ENCODE results near the gene CUEDC1. TPM values are rescaled to one million over a fixed set of nuclear protein-coding genes. Genes with fewer than 3 reads are reported as not detected.

CUEDC1 gene
- polyA plus RNA-seq, 4 donors, result 1.6 to 14.9 (median 6.1) TPM

- Histone ChIP-seq H3K27ac (ENCODE audit: low read depth in 1 of 3, low read length in 2 of 3) (peak overlapping the region in 2 of 3 donors; percentile 28 to 45), H3K4me1 (ENCODE audit: control insufficient read depth in 3 of 3, insufficient read depth in 2 of 3, low read depth in 1 of 3, low read length in 2 of 3) (peaks cover 0 to 27% (median 11%) of the 10 kb centered on the region in 3 donors), H3K36me3 (ENCODE audit: control insufficient read depth in 3 of 3, insufficient read depth in 2 of 3, low read depth in 1 of 3, low read length in 3 of 3) (peaks cover 0 to 4% (median 0%) of the 10 kb centered on the region in 3 donors), H3K4me3 (ENCODE audit: low read depth in 1 of 3, low read length in 3 of 3) (no peak overlapping the region), H3K9me3 (ENCODE audit: control insufficient read depth in 2 of 2, insufficient read depth in 1 of 2, low read depth in 1 of 2, low read length in 1 of 2) (no peaks in the 10 kb centered on the region), H3K27me3 (ENCODE audit: control insufficient read depth in 3 of 3, insufficient read depth in 3 of 3, low read length in 3 of 3) (no peaks in the 10 kb centered on the region)
- DNase-seq, result no peak
- FAIRE-seq, result no peak
- 68 to 83% (median 77%) methylated on average over 10 of the region's 10 CpGs for WGBS, 3 donors
Measured at GRCh38 chr17:57941384-57942370, 13.5 kb downstream of the CUEDC1 start.

- peaks cover 0 to 4% (median 0%) of the 10 kb centered on the region in 3 donors for H3K36me3 ChIP-seq (ENCODE audit: control insufficient read depth in 3 of 3, insufficient read depth in 2 of 3, low read depth in 1 of 3, low read length in 3 of 3)
- DNase-seq (no peak), FAIRE-seq (no peak)
- H3K9me3 ChIP-seq (ENCODE audit: control insufficient read depth in 2 of 2, insufficient read depth in 1 of 2, low read depth in 1 of 2, low read length in 1 of 2), result no peaks in the 10 kb centered on the region
- H3K27ac ChIP-seq (ENCODE audit: low read depth in 1 of 3, low read length in 2 of 3), result peak overlapping the region in 2 of 3 donors; percentile 35 to 47
- H3K4me3 ChIP-seq (ENCODE audit: low read depth in 1 of 3, low read length in 3 of 3), result no peak overlapping the region
- no peaks in the 10 kb centered on the region for H3K27me3 ChIP-seq (ENCODE audit: control insufficient read depth in 3 of 3, insufficient read depth in 3 of 3, low read length in 3 of 3)
- 60 to 68% (median 62%) methylated on average over 5 of the region's 5 CpGs for WGBS, 3 donors
- peaks cover 0 to 35% (median 16%) of the 10 kb centered on the region in 3 donors for H3K4me1 ChIP-seq (ENCODE audit: control insufficient read depth in 3 of 3, insufficient read depth in 2 of 3, low read depth in 1 of 3, low read length in 2 of 3)
Measured at GRCh38 chr17:57940653-57941329, 14.4 kb downstream of the CUEDC1 start.

- H3K9me3 ChIP-seq (ENCODE audit: control insufficient read depth in 2 of 2, insufficient read depth in 1 of 2, low read depth in 1 of 2, low read length in 1 of 2), result no peaks in the 10 kb centered on the region
- H3K36me3 ChIP-seq (ENCODE audit: control insufficient read depth in 3 of 3, insufficient read depth in 2 of 3, low read depth in 1 of 3, low read length in 3 of 3), result peaks cover 0 to 4% (median 0%) of the 10 kb centered on the region in 3 donors
- no peaks in the 10 kb centered on the region for H3K27me3 ChIP-seq (ENCODE audit: control insufficient read depth in 3 of 3, insufficient read depth in 3 of 3, low read length in 3 of 3)
- no peak for DNase-seq
- 71 to 73% (median 72%) methylated on average over 5 of the region's 5 CpGs for WGBS, 3 donors
- peak overlapping the region in 2 of 3 donors; percentile 25 to 36 for H3K27ac ChIP-seq (ENCODE audit: low read depth in 1 of 3, low read length in 2 of 3)
- FAIRE-seq, result no peak
- no peak overlapping the region for H3K4me3 ChIP-seq (ENCODE audit: low read depth in 1 of 3, low read length in 3 of 3)
- H3K4me1 ChIP-seq (ENCODE audit: control insufficient read depth in 3 of 3, insufficient read depth in 2 of 3, low read depth in 1 of 3, low read length in 2 of 3), result peaks cover 0 to 40% (median 18%) of the 10 kb centered on the region in 3 donors
Measured at GRCh38 chr17:57940231-57940630, 15.0 kb downstream of the CUEDC1 start.

- 9 to 32% (median 23%) methylated on average over 7 of the region's 7 CpGs for WGBS, 3 donors
- Histone ChIP-seq H3K36me3 (ENCODE audit: control insufficient read depth in 3 of 3, insufficient read depth in 2 of 3, low read depth in 1 of 3, low read length in 3 of 3) (peaks cover 0 to 4% (median 0%) of the 10 kb centered on the region in 3 donors), H3K27ac (ENCODE audit: low read depth in 1 of 3, low read length in 2 of 3) (peak overlapping the region in 2 of 3 donors; percentile 25 to 36), H3K4me3 (ENCODE audit: low read depth in 1 of 3, low read length in 3 of 3) (no peak overlapping the region), H3K4me1 (ENCODE audit: control insufficient read depth in 3 of 3, insufficient read depth in 2 of 3, low read depth in 1 of 3, low read length in 2 of 3) (peaks cover 0 to 44% (median 18%) of the 10 kb centered on the region in 3 donors), H3K27me3 (ENCODE audit: control insufficient read depth in 3 of 3, insufficient read depth in 3 of 3, low read length in 3 of 3) (no peaks in the 10 kb centered on the region), H3K9me3 (ENCODE audit: control insufficient read depth in 2 of 2, insufficient read depth in 1 of 2, low read depth in 1 of 2, low read length in 1 of 2) (no peaks in the 10 kb centered on the region)
- DNase-seq, result peak in 1 of 2 donors; percentile 32
- FAIRE-seq, result no peak
Measured at GRCh38 chr17:57939797-57940196, 15.4 kb downstream of the CUEDC1 start.

- no peak for FAIRE-seq
- Histone ChIP-seq H3K27ac (ENCODE audit: low read depth in 1 of 3, low read length in 2 of 3) (peak overlapping the region in 2 of 3 donors; percentile 73 to 74), H3K9me3 (ENCODE audit: control insufficient read depth in 2 of 2, insufficient read depth in 1 of 2, low read depth in 1 of 2, low read length in 1 of 2) (no peaks in the 10 kb centered on the region), H3K27me3 (ENCODE audit: control insufficient read depth in 3 of 3, insufficient read depth in 3 of 3, low read length in 3 of 3) (no peaks in the 10 kb centered on the region), H3K4me3 (ENCODE audit: low read depth in 1 of 3, low read length in 3 of 3) (no peak overlapping the region), H3K4me1 (ENCODE audit: control insufficient read depth in 3 of 3, insufficient read depth in 2 of 3, low read depth in 1 of 3, low read length in 2 of 3) (peaks cover 0 to 44% (median 18%) of the 10 kb centered on the region in 3 donors), H3K36me3 (ENCODE audit: control insufficient read depth in 3 of 3, insufficient read depth in 2 of 3, low read depth in 1 of 3, low read length in 3 of 3) (peaks cover 0 to 4% (median 0%) of the 10 kb centered on the region in 3 donors)
- 33 to 51% (median 51%) methylated on average over 7 of the region's 7 CpGs for WGBS, 3 donors
- DNase-seq, result peak; percentile 83 to 92
Measured at GRCh38 chr17:57938061-57938502, 17.1 kb downstream of the CUEDC1 start.

GRCh38 chr17:57937492-57937891 is 17.7 kb downstream of the CUEDC1 start:
- Histone ChIP-seq H3K27ac (ENCODE audit: low read depth in 1 of 3, low read length in 2 of 3) (peak overlapping the region in 1 of 3 donors; percentile 22), H3K9me3 (ENCODE audit: control insufficient read depth in 2 of 2, insufficient read depth in 1 of 2, low read depth in 1 of 2, low read length in 1 of 2) (no peaks in the 10 kb centered on the region), H3K27me3 (ENCODE audit: control insufficient read depth in 3 of 3, insufficient read depth in 3 of 3, low read length in 3 of 3) (no peaks in the 10 kb centered on the region), H3K36me3 (ENCODE audit: control insufficient read depth in 3 of 3, insufficient read depth in 2 of 3, low read depth in 1 of 3, low read length in 3 of 3) (peaks cover 0 to 4% (median 0%) of the 10 kb centered on the region in 3 donors), H3K4me3 (ENCODE audit: low read depth in 1 of 3, low read length in 3 of 3) (no peak overlapping the region), H3K4me1 (ENCODE audit: control insufficient read depth in 3 of 3, insufficient read depth in 2 of 3, low read depth in 1 of 3, low read length in 2 of 3) (peaks cover 0 to 48% (median 18%) of the 10 kb centered on the region in 3 donors)
- no peak for DNase-seq
- no peak for FAIRE-seq
- WGBS, 3 donors, result 90 to 97% (median 94%) methylated on average over 2 of the region's 2 CpGs

GRCh38 chr17:57935833-57936807 is 19.1 kb downstream of the CUEDC1 start:
- Histone ChIP-seq H3K27me3 (ENCODE audit: control insufficient read depth in 3 of 3, insufficient read depth in 3 of 3, low read length in 3 of 3) (no peaks in the 10 kb centered on the region), H3K4me1 (ENCODE audit: control insufficient read depth in 3 of 3, insufficient read depth in 2 of 3, low read depth in 1 of 3, low read length in 2 of 3) (peaks cover 0 to 48% (median 18%) of the 10 kb centered on the region in 3 donors), H3K27ac (ENCODE audit: low read depth in 1 of 3, low read length in 2 of 3) (peak overlapping the region; percentile 39 to 94 (median 89)), H3K4me3 (ENCODE audit: low read depth in 1 of 3, low read length in 3 of 3) (no peak overlapping the region), H3K9me3 (ENCODE audit: control insufficient read depth in 2 of 2, insufficient read depth in 1 of 2, low read depth in 1 of 2, low read length in 1 of 2) (no peaks in the 10 kb centered on the region), H3K36me3 (ENCODE audit: control insufficient read depth in 3 of 3, insufficient read depth in 2 of 3, low read depth in 1 of 3, low read length in 3 of 3) (peaks cover 0 to 4% (median 0%) of the 10 kb centered on the region in 3 donors)
- peak in 1 of 2 donors; percentile 45 for DNase-seq
- FAIRE-seq, result no peak
- 58 to 81% (median 76%) methylated on average over 10 to 11 of the region's 11 CpGs for WGBS, 3 donors
